AG04450 (cell line): ENCODE measurements around the gene NOL8. TPM values are rescaled to one million over a fixed set of nuclear protein-coding genes. Genes with fewer than 3 reads are reported as not detected.

Experiments used
- CTCF ChIA-PET: fragments of 300-600, 350-600 bp; formaldehyde crosslinking; extraction: SDS; loops from one replicate; lab custom pipeline; 2022; ENCODE audit warnings: antibody characterized with exemption, inconsistent platforms; lab: Charles Lee
- POLR2A ChIA-PET: fragments of 350-600 bp; formaldehyde crosslinking; extraction: SDS; loops from one replicate; lab custom pipeline; 2021; ENCODE audit warnings: antibody characterized with exemption, inconsistent platforms; lab: Yijun Ruan, JAX
- DNase-seq: peaks from one replicate; pipeline ENCODE4 v3.0.0-alpha.2; 2011; ENCODE audit warnings: low read depth, low spot score
- H3K27ac ChIP-seq: one replicate; pipeline ENCODE4 v1.5.1; 2012; ENCODE audit warnings: low read depth, low read length, control low read depth
- H3K27me3 ChIP-seq: one replicate; pipeline ENCODE4 v1.6.0; 2012; ENCODE audit warnings: low read length; ENCODE audit not compliant: control insufficient read depth, insufficient read depth
- H3K4me3 ChIP-seq: 2 replicates; pipeline ENCODE4 v1.5.1; 2011; ENCODE audit warnings: mild to moderate bottlenecking, low read depth, low read length, control low read depth
- H3K9me3 ChIP-seq: 2 replicates; pipeline ENCODE4 v1.5.1; 2012; ENCODE audit warnings: low read length; ENCODE audit not compliant: control insufficient read depth, insufficient read depth
- polyA plus RNA-seq: library from polyadenylated mRNA; depleted of rRNA; stranded (reverse); fragments of >200 nt; gene quantifications from 2 replicates; pipeline ENCODE4 v1.2.3, GENCODE V29; 2011
- TF ChIP-seq, protein P1 (sequence below): IDR thresholded peaks from 2 replicates; pipeline ENCODE4 v1.5.1; 2011; ENCODE audit warnings: low read depth, low read length, control low read depth, inconsistent platforms

The NOL8 gene
- polyA plus RNA-seq, 1 experiment: 27.9 TPM

DNA sequence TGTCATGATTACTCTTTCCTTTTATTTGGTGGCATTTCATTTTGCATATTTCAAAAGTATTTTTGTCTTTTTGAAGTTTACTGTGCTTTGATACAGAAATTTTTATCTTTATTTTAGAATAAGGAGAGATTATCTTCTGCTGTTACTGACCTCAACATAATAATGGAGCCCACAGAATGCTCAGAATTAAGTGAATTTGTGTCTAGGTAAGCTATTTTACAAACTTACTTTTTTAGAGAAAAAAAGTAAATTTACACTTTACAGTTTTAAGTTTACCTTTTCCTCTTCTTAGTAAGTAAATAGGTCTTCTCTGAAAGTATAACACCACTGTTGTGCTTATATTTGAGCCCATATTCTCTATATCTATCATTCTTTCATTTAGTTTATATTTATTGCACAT, 20.4 kb upstream of the NOL8 start:
- TF ChIP-seq, protein P1, sequence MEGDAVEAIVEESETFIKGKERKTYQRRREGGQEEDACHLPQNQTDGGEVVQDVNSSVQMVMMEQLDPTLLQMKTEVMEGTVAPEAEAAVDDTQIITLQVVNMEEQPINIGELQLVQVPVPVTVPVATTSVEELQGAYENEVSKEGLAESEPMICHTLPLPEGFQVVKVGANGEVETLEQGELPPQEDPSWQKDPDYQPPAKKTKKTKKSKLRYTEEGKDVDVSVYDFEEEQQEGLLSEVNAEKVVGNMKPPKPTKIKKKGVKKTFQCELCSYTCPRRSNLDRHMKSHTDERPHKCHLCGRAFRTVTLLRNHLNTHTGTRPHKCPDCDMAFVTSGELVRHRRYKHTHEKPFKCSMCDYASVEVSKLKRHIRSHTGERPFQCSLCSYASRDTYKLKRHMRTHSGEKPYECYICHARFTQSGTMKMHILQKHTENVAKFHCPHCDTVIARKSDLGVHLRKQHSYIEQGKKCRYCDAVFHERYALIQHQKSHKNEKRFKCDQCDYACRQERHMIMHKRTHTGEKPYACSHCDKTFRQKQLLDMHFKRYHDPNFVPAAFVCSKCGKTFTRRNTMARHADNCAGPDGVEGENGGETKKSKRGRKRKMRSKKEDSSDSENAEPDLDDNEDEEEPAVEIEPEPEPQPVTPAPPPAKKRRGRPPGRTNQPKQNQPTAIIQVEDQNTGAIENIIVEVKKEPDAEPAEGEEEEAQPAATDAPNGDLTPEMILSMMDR: no peak
- H3K27me3 ChIP-seq: no peaks in the 10 kb centered on the region
- H3K27ac ChIP-seq: no peak overlapping the region
- DNase-seq: no peak
- H3K4me3 ChIP-seq: no peak overlapping the region
- POLR2A ChIA-PET: no interaction called here
- CTCF ChIA-PET: no interaction called here
- H3K9me3 ChIP-seq: no peaks in the 10 kb centered on the region; the same call in 1 of the 2 replicates

DNA sequence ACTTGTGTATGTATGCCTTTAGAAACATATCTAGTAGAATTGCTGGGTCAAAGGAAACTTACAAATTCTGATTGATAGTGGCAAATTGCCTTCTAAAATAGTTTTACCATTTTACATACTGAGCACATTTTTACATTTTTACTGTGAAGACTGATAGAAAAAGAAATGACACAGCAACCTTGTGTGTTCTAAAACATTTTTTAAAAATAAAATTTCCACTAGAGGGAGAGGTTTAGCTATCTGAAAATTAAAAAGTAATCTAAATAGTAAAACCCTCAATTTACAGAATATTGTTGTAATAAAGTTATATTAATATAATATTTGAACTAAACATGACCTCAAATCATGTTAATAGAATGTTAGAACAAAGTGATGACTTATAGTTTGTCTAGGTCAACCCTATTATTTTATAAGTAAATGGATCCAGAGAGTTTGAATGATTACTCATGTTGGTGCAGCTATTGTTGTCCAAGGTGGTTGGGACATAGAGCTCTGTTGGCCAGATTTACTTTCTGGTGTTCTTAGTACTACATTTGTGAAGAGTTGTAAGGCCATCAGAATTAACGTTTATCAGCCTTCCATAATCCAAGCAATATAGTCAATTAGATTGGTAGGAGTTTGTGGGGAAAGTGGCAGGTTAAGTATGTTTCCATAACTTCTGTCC, 17.8 kb upstream of the NOL8 start:
- ChIA-PET CTCF (interaction anchor here (0.6 to 3.0 kb wide), 13 partner anchors 9 to 291 kb away, joined by 3 to 27 read pairs (median 5); no protein-coding TSS in a partner anchor), POLR2A (no interaction called here)
- no peak overlapping the region for H3K4me3 ChIP-seq
- no peaks in the 10 kb centered on the region for H3K27me3 ChIP-seq
- TF ChIP-seq, protein P1: 0 out of 2 replicates have a peak, but pooled peaks have one; percentile 30
- no peaks in the 10 kb centered on the region; the same call in 1 of the 2 replicates for H3K9me3 ChIP-seq
- DNase-seq: no peak
- no peak overlapping the region for H3K27ac ChIP-seq

DNA sequence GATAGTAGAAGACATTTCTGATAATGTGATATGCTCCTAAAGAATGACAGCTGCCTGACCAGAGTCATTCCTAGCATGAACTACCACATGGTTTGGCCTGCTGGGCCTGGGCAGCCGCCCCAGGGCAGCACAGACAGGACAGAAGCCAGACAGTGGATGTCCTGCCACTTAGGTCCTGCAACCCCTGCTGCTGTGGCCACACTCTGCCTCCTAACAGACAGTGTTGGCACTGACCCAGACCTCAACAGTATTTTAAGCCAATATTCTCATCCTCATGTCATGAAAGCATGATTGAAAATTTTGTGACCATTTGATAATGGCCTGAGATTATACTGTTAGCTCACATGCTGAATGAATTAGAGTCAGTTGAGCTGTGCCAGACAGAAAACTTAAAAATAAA, 16.4 kb upstream of the NOL8 start:
- ChIA-PET POLR2A (no interaction called here), CTCF (no interaction called here)
- DNase-seq: no peak
- Histone ChIP-seq H3K27me3 (no peaks in the 10 kb centered on the region), H3K4me3 (no peak overlapping the region), H3K9me3 (no peaks in the 10 kb centered on the region; the same call in 1 of the 2 replicates), H3K27ac (no peak overlapping the region)
- TF ChIP-seq, protein P1: no peak

DNA sequence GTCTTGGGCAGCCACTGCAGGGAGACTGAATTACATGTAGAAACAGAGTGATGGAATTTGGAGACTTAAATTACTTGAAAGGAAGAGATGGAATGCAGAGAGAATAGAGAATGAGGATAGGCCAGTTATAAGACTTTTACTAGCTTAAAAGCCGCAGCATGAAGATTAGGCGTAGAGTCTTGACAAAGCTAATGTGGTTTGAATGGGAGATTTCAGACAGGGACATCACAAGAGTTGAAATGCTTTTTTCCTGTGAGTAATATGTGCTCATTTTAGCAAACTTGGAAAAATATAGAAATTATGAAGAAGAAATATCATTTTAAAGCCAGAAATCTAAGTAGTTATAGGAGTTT, 8.1 kb upstream of the NOL8 start:
- ChIA-PET CTCF (interaction anchor here (1.0 to 2.3 kb wide), 3 partner anchors 10 to 300 kb away, joined by 3 to 7 read pairs (median 7); no protein-coding TSS in a partner anchor), POLR2A (no interaction called here)
- H3K4me3 ChIP-seq: no peak overlapping the region
- TF ChIP-seq, protein P1: no peak
- H3K27me3 ChIP-seq: no peaks in the 10 kb centered on the region
- no peak for DNase-seq
- H3K27ac ChIP-seq: no peak overlapping the region
- H3K9me3 ChIP-seq: no peaks in the 10 kb centered on the region

DNA sequence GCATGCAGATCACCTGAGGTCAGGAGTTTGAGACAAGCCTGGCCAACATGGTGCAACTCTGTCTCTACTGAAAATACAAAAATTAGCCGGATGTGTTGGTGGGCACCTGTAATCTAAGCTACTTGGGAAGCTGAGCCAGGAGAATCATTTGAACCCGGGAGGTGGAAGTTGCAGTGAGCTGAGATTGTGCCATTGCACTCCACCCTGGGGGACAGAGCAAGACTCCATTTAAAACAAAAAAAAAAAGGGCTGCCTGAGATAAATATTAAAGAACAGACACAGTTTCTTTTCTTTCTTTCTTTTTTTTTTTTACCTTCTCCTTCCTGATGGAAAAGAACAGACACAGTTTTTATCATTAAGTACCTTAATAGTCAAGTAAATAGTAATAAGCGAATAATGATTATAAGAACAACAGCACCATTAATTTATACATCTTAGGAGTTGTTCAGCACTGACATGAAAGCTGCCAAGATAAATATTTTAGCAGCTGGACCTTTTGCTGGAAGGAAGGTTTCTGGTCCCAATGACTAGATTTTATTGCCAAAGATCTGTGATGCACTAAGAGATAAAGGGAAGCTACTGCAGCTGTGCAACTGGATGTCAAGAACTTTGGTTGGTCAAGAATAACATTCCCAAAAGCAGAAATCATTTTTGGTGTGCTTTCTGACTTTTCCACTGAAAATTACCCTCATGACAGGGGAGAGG, 7.6 kb upstream of the NOL8 start:
- ChIA-PET POLR2A (no interaction called here), CTCF (interaction anchor here (0.9 to 2.3 kb wide), 3 partner anchors 10 to 301 kb away, joined by 3 to 7 read pairs (median 4); no protein-coding TSS in a partner anchor)
- H3K9me3 ChIP-seq: no peaks in the 10 kb centered on the region
- H3K4me3 ChIP-seq: no peak overlapping the region
- TF ChIP-seq, protein P1: no peak
- H3K27ac ChIP-seq: no peak overlapping the region
- no peak for DNase-seq
- no peaks in the 10 kb centered on the region for H3K27me3 ChIP-seq
